SJSA1 (cell line): Measurements from ENCODE around the gene TOB1. TPM values are rescaled to one million over a fixed set of nuclear protein-coding genes. Genes with fewer than 3 reads are reported as not detected.
"Not testable (repeated sequence)": the region's sequence is repeated elsewhere in the genome, so short reads cannot be mapped to it uniquely, and the experiment has no call there.

Source experiments
- DNase-seq, 2 experiments: peaks; one replicate each; pipeline ENCODE4 v3.0.0-alpha.2; 2015 to 2020; ENCODE audit warnings: low spot score in 2 of 2, low read depth in 1 of 2
- H3K27ac ChIP-seq: fragments of 250-450 bp; sonication (Bioruptor Pico); 2 replicates; pipeline ENCODE4 v1.5.1; 2020; ENCODE audit warnings: mild to moderate bottlenecking, moderate library complexity
- H3K27me3 ChIP-seq: fragments of 250-450 bp; sonication (Bioruptor Pico); replicated peaks from 2 replicates; pipeline ENCODE4 v1.5.1; 2020; ENCODE audit warnings: mild to moderate bottlenecking, moderate library complexity
- H3K36me3 ChIP-seq: fragments of 250-450 bp; sonication (Bioruptor Pico); 2 replicates; pipeline ENCODE4 v1.5.1; 2020; ENCODE audit warnings: mild to moderate bottlenecking
- H3K4me1 ChIP-seq: fragments of 250-450 bp; sonication (Bioruptor Pico); replicated peaks from 2 replicates; pipeline ENCODE4 v1.6.1; 2021; ENCODE audit warnings: mild to moderate bottlenecking
- H3K4me3 ChIP-seq: fragments of 250-450 bp; sonication (Bioruptor Pico); 2 replicates; pipeline ENCODE4 v1.5.1; 2020; ENCODE audit warnings: mild to moderate bottlenecking
- H3K9me3 ChIP-seq: fragments of 250-450 bp; sonication (Bioruptor Pico); replicated peaks from 2 replicates; pipeline ENCODE4 v1.5.1; 2020; ENCODE audit warnings: mild to moderate bottlenecking
- total RNA-seq: library from RNA; depleted of rRNA; stranded (reverse); fragments of >200 nt; shearing (Covaris generic); gene quantifications from 2 replicates; pipeline ENCODE4 v1.2.3, GENCODE V29; 2014

Gene TOB1
- total RNA-seq, 1 experiment from 2014 or later, result 3.1 TPM

DNA sequence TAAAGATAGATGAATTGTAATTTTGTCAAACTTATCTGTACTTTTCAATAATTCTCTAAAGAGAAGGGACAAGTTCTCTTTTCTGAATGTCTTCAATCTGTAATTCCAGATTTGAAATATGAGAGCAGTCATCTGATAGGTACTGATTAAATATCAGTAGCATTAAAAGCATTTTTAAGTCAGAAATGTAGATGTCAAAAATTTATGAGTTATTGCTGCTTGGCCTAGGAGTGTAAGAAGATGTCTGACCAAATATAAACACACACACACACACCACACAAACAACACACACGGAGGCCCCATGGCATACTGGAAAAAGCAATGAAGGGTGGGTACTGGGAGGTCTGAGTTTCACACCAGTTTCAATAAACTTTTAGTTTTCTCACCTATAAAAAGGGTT lies 2.4 kb upstream of the TOB1 start:
- Histone ChIP-seq H3K4me1 (peaks cover 10% of the 10 kb centered on the region), H3K27me3 (no peaks in the 10 kb centered on the region), H3K9me3 (no peaks in the 10 kb centered on the region), H3K36me3 (peaks cover 7% of the 10 kb centered on the region), H3K4me3 (no peak overlapping the region), H3K27ac (no peak overlapping the region)
- no peak for DNase-seq

GRCh38 chr17:50868140-50868438 lies 1.9 kb upstream of the TOB1 start:
- Histone ChIP-seq H3K4me1 (peaks cover 10% of the 10 kb centered on the region), H3K27ac (no peak overlapping the region), H3K27me3 (no peaks in the 10 kb centered on the region), H3K36me3 (peaks cover 12% of the 10 kb centered on the region), H3K9me3 (no peaks in the 10 kb centered on the region), H3K4me3 (no peak overlapping the region)
- DNase-seq, result no peak

DNA sequence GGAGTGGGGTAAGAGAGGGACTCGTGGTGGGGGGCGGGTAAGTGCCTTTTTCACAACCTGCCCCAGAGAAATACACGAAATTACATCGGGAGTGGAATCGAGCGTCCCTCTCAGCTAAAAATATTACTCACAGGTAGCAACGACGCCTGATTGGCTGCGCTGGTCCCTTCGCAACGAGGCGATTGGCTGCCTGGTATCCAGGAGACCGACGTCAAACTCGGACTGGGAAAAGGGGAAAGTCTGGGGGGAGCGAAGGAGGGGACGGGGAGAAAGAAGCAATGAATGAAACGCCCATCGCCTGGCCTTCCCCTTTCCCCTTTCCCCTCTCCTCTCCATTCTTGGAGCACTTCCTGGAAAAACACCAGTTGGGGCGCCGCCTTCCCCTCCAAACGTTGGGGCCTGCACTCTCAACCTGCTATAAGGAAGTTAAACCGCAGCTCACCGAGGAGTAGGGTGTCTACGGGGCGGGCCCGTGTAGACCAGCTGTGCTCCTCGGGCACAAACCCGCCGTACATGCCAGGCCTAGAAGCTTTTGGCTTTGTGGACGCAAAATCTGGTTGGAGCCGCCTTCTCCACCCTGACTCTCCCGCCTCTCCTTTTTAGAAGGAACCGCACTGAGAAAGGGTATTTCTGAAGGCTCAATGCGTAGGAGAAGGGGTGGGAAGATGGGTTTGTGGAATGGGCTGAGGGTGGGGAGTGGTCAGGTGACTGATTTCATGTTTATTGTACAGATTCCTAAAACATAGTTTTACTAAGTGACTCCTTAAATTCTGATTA lies 1.4 kb upstream of the TOB1 start:
- Histone ChIP-seq H3K27ac (peak overlapping the region; percentile 55), H3K36me3 (peaks cover 18% of the 10 kb centered on the region), H3K27me3 (no peaks in the 10 kb centered on the region), H3K4me3 (peak overlapping the region; percentile 90), H3K4me1 (peaks cover 10% of the 10 kb centered on the region), H3K9me3 (no peaks in the 10 kb centered on the region)
- peak; percentile 90 for DNase-seq

DNA sequence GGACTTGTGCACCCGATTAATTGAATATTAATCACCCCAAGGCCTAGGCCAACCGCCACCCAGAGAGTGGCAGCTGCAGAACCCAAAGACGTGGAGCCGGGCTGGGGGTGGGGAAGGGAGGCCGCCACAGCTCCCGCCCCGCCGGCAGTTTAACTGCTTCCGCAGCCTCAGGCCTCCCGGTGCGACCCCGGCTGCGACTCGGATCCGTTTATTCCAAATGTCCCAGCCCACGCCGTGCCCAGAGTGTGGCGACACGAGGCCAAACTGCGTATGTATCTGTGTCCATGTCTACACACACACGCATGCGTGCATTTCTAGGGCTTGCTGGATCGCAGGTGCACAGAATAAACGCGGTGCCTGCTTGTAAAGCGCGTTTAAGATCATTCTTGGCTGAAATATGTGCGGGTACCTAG lies 802 bp upstream of the TOB1 start:
- Histone ChIP-seq H3K27ac (peak overlapping the region; percentile 55), H3K36me3 (peaks cover 22% of the 10 kb centered on the region), H3K9me3 (no peaks in the 10 kb centered on the region), H3K4me3 (peak overlapping the region; percentile 90), H3K4me1 (peaks cover 10% of the 10 kb centered on the region), H3K27me3 (no peaks in the 10 kb centered on the region)
- DNase-seq, result peak; percentile 65 to 89

DNA sequence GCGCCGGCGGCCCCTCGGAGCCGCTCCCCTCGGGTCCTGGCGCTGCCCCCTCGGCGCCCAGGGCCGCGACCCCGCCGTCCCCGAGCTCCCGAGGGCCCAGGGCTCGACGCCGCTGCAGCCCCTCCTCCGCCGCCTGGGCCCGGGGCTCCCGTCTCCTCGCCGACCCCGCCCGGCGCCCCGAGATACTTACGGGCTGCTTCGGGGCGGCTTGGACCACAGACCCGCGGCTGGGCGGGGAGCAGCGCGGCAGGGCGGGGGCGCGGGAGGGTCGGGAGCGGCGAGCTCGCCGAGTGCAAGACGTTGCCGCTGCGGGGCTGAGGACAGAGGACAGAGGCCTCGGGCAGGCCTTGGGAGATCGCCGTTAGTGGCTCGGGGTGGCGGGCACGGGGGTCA lies 290 bp downstream of the TOB1 start:
- Histone ChIP-seq H3K4me3 (peak overlapping the region; percentile 90), H3K36me3 (peaks cover 27% of the 10 kb centered on the region), H3K9me3 (no peaks in the 10 kb centered on the region), H3K27me3 (no peaks in the 10 kb centered on the region), H3K27ac (peak overlapping the region; percentile 26), H3K4me1 (peaks cover 10% of the 10 kb centered on the region)
- DNase-seq, result no peak

DNA sequence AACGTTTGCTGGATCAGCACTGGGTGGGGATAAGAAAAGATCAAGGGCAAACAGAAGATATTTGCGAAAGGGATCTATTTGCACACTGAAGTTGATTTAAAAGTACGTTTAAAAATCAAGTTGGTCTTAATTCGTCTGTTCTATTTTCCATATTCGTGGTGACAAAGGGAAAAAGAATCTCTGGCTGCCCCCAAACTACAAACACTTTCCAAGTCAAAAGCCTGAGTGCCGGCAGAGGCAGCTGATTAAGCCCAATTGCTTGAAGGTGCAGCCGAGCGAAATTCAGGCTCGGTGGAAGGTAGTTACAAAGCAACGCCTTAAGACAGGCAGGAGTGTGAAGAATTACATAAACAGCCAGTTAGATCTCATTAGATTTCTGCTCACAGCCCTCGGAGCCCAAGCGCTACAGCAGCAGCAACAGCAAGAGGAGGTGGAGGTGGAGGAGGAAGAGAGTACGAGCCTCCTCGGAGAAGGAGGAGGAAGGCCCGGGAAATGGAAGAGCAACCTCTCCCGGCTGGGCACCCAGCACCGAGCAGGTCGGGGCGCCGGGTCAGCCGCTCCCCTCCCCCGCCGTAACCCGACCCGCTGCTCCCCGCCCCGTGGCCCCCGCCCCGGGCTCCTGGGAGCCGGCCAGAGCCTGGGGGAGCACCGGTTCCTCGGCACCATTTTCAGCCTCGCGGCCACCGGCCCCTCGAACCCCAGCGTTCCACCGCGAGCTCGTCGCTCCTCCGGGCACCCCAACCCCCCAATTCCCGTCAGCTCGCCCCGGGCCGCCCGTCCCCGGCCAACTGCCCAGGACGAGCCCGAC lies 890 bp downstream of the TOB1 start:
- peak overlapping the region; percentile 90 for H3K4me3 ChIP-seq
- peak overlapping the region; percentile 26 for H3K27ac ChIP-seq
- H3K9me3 ChIP-seq, result no peaks in the 10 kb centered on the region
- no peaks in the 10 kb centered on the region for H3K27me3 ChIP-seq
- DNase-seq, result peak in 1 of 2 experiments; percentile 64
- peaks cover 27% of the 10 kb centered on the region for H3K36me3 ChIP-seq
- H3K4me1 ChIP-seq, result peaks cover 10% of the 10 kb centered on the region

DNA sequence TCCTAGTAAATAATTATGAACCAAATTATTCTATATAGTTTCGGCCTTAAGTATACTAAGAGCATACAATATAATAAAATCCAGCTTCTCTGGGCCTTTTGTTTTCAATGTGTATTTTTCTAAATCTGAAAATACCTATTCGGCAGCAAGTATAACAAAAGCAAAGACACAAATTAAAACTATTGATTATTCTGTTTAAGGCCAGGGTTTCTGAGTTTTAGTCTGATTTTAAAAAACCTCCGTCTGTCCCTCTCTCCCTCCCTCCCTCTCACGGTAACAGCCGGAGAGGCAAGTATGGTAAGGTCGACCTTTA lies 1.5 kb downstream of the TOB1 start:
- DNase-seq, result no peak
- Histone ChIP-seq H3K9me3 (no peaks in the 10 kb centered on the region), H3K36me3 (peaks cover 27% of the 10 kb centered on the region), H3K4me3 (peak overlapping the region; percentile 90), H3K27me3 (no peaks in the 10 kb centered on the region), H3K4me1 (peaks cover 10% of the 10 kb centered on the region), H3K27ac (no peak overlapping the region)

GRCh38 chr17:50863931-50864330 lies 2.2 kb downstream of the TOB1 start:
- H3K27me3 ChIP-seq, result no peaks in the 10 kb centered on the region
- H3K27ac ChIP-seq, result no peak overlapping the region

DNA sequence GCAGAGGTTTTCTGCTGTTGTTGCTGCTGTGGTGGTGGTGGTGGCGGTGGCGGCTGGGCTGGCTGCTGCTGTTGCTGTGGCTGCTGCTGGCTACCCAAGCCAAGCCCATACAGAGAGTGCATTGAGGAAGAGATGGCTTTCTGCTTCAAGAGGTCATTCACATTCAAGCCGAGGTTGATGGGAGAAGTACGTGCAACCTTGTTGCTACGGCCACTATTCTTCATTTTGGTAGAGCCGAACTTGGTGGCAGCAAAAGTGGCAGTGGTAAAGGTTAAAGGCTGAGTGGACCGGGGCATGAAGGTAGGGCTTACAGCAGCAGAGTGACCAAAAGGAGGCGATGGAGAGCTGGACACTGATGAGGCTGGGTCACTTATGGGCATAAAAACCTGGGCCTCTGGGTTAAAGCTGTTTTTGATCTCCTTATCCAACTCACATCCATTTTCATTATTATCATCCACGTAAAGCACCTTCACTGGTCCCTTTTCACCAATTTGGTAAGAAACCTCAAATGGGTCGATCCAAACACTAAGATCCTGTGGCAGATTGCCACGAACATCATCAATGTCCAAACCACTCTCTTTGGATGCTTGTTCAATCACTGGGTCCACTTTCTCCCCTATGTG lies 2.8 kb downstream of the TOB1 start:
- Histone ChIP-seq H3K4me3 (no peak overlapping the region), H3K9me3 (no peaks in the 10 kb centered on the region), H3K4me1 (peaks cover 10% of the 10 kb centered on the region), H3K27me3 (no peaks in the 10 kb centered on the region), H3K27ac (no peak overlapping the region), H3K36me3 (peaks cover 27% of the 10 kb centered on the region)
- DNase-seq, result no peak

More at GRCh38 chr17:50863931-50864330, 2.2 kb downstream of the TOB1 start:
- peaks cover 27% of the 10 kb centered on the region for H3K36me3 ChIP-seq
- no peak for DNase-seq
- peaks cover 10% of the 10 kb centered on the region for H3K4me1 ChIP-seq
- H3K9me3 ChIP-seq, result no peaks in the 10 kb centered on the region
- H3K4me3 ChIP-seq, result no peak overlapping the region

- H3K27ac ChIP-seq, result no peak overlapping the region
- no peaks in the 10 kb centered on the region for H3K9me3 ChIP-seq
- H3K27me3 ChIP-seq, result no peaks in the 10 kb centered on the region
- H3K36me3 ChIP-seq, result peaks cover 27% of the 10 kb centered on the region
- DNase-seq, result no peak
- H3K4me1 ChIP-seq, result peaks cover 3% of the 10 kb centered on the region; the same call in 1 of the 2 replicates
- H3K4me3 ChIP-seq, result no peak overlapping the region
Measured at GRCh38 chr17:50861822-50862528, 4.2 kb downstream of the TOB1 start.

DNA sequence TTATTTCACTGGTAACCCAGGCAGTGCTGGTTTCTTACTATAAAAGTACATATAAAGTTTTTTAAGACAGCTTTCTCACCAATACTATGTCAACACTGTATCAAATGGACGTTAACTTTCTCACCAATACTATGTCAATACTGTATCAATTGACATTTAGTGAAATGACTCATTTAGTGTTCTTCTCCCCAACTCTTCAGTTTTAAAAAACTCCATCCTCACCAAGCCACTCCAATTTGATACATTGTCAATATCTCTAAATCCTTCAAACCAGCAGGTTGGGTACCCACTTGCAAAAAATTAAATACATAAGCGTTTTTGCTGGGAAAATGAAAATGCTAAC lies 4.8 kb downstream of the TOB1 start:
- no peaks in the 10 kb centered on the region for H3K9me3 ChIP-seq
- no peak overlapping the region for H3K27ac ChIP-seq
- no peaks in the 10 kb centered on the region for H3K4me1 ChIP-seq
- no peak for DNase-seq
- H3K4me3 ChIP-seq, result no peak overlapping the region
- peaks cover 27% of the 10 kb centered on the region for H3K36me3 ChIP-seq
- no peaks in the 10 kb centered on the region for H3K27me3 ChIP-seq

DNA sequence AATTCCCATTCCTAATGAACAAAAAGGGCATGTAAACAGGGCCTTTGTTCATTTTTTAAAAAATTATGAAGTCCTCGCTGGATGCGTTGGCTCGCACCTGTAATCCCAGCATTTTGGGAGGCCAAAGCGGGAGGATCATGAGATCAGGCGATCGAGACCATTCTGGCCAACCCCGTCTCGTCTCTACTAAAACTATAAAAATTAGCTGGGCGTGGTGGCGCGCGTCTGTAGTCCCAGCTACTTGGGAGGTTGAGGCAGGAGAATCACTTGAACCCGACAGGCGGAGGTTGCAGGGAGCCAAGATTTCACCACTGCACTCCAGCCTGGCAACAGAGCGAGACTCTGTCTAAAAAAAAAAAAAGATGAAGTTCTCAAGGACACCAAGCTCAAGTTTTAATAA lies 6.4 kb downstream of the TOB1 start:
- peaks cover 21% of the 10 kb centered on the region for H3K36me3 ChIP-seq
- not testable (repeated sequence) for DNase-seq, H3K27ac ChIP-seq

DNA sequence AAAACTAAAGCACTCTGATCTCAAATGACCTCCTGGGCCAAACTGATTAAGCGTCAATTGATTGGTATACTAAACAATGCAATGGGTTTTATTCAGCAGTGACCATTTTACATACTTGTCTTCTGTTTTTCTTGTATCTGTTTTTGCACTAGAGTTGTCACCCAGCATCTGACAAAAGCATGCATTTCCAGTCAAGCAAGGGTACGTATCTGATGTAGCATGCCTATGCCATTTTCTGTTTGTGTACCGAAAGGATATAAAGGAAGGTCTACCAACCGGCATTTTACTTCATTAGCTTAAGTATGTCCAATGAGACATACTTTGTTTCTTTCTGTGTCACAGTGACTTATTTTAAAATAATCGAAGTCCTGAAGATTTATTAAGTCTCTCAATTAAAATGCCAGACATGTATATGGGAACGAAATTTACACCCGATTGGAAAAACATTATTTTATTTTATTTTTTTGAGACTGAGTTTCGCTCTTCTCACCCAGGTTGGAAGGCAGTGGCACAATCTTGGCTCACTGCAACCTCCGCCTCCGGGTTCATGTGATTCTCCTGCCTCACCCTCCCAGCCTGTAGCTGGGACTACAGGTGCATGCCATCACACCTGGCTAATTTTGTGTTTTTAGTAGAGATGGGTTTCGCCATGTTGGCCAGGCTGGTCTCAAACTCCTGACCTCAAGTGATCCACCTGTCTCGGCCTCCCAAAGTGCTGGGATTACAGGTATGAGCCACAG lies 7.5 kb downstream of the TOB1 start:
- H3K27ac ChIP-seq, result no peak overlapping the region
- no peaks in the 10 kb centered on the region for H3K27me3 ChIP-seq
- H3K4me3 ChIP-seq, result no peak overlapping the region
- no peaks in the 10 kb centered on the region for H3K9me3 ChIP-seq
- H3K36me3 ChIP-seq, result peaks cover 21% of the 10 kb centered on the region
- H3K4me1 ChIP-seq, result no peaks in the 10 kb centered on the region
- DNase-seq, result no peak

More for the DNA sequence above, 6.4 kb downstream of the TOB1 start:
- not testable (repeated sequence) for H3K27me3 ChIP-seq, H3K4me1 ChIP-seq, H3K4me3 ChIP-seq, H3K9me3 ChIP-seq
